Breast epithelium (tissue), 3 donors: Measurements from ENCODE around the gene PRDM2.

Experiments used
- POLR2AphosphoS5 ChIP-seq, 3 donors: sonication (generic); formaldehyde crosslinking; IDR thresholded peaks; one replicate each; pipeline ENCODE4 v1.6.1; 2017; ENCODE audit warnings: antibody characterized with exemption in 3 of 3
- TF ChIP-seq, protein P1 (sequence below), 3 donors: fragments of 450-650 bp; IDR thresholded peaks; one replicate each; pipeline ENCODE4 v1.5.1; 2016 to 2017; ENCODE audit warnings: antibody characterized with exemption in 3 of 3, mild to moderate bottlenecking in 3 of 3, moderate library complexity in 3 of 3

DNA sequence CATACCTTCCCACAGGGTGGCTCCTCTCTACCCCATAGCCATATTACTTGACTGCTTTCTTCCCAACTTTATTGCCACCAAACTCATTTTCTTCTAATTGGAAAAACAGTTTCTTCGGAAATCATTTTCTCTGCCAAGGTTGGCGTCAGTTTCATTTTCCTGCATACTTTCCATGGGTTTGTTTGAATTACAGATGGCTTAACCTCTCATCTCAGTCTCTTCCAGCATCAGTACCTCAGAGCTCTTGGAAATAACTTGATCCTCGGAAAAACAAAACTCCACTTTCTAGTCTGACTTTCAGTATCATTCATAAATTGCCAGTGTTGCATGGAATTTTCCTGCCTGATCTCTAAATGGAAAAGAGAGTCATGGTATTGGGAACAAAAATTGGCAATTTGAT is 20.3 kb upstream of the PRDM2 start:
- TF ChIP-seq, protein P1, sequence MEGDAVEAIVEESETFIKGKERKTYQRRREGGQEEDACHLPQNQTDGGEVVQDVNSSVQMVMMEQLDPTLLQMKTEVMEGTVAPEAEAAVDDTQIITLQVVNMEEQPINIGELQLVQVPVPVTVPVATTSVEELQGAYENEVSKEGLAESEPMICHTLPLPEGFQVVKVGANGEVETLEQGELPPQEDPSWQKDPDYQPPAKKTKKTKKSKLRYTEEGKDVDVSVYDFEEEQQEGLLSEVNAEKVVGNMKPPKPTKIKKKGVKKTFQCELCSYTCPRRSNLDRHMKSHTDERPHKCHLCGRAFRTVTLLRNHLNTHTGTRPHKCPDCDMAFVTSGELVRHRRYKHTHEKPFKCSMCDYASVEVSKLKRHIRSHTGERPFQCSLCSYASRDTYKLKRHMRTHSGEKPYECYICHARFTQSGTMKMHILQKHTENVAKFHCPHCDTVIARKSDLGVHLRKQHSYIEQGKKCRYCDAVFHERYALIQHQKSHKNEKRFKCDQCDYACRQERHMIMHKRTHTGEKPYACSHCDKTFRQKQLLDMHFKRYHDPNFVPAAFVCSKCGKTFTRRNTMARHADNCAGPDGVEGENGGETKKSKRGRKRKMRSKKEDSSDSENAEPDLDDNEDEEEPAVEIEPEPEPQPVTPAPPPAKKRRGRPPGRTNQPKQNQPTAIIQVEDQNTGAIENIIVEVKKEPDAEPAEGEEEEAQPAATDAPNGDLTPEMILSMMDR (IDR thresholded peaks at IDR 0.05): no peak
- no peak for TF ChIP-seq POLR2AphosphoS5 (IDR thresholded peaks at IDR 0.05)
